HepG2 (cell line): ENCODE measurements around the gene RARA. TPM values are rescaled to one million over a fixed set of nuclear protein-coding genes. Genes with fewer than 3 reads are reported as not detected.

Experiments
- ATRX ChIP-seq: sonication (generic); formaldehyde crosslinking; IDR thresholded peaks from 2 replicates; pipeline ENCODE4 v1.4.0; 2020; ENCODE audit warnings: missing genetic modification reagents, borderline replicate concordance
- CCAR2 ChIP-seq: fragments of 200-400 bp; formaldehyde crosslinking; optimal IDR thresholded peaks from 2 replicates; pipeline ENCODE3; 2018; ENCODE audit warnings: low read depth, mild to moderate bottlenecking, low read length, moderate library complexity
- HMG20A ChIP-seq: IDR thresholded peaks from 2 replicates; pipeline ENCODE4 v1.6.1; 2016; ENCODE audit warnings: borderline replicate concordance
- HOXD1 ChIP-seq: sonication (generic); formaldehyde crosslinking; IDR thresholded peaks from 2 replicates; pipeline ENCODE4 v1.5.0; 2020; ENCODE audit warnings: missing genetic modification reagents
- KMT2A ChIP-seq: sonication (generic); formaldehyde crosslinking; IDR thresholded peaks from 2 replicates; pipeline ENCODE4 v1.4.0; 2020; ENCODE audit warnings: missing genetic modification reagents
- MAFK ChIP-seq, 2 experiments: IDR thresholded peaks in 1 of 2; conservative IDR thresholded peaks in 1 of 2; 2 replicates each; pipeline ENCODE4 v1.6.1; 2011; ENCODE audit warnings: improper control_type of control experiment in 2 of 2, low read length in 2 of 2
- MED13 ChIP-seq: sonication (generic); formaldehyde crosslinking; IDR thresholded peaks from 2 replicates; pipeline ENCODE4 v1.5.0; 2020; ENCODE audit warnings: missing genetic modification reagents
- NR3C1 ChIP-seq: sonication (generic); formaldehyde crosslinking; IDR thresholded peaks from 2 replicates; pipeline ENCODE4 v1.4.0; 2020; ENCODE audit warnings: missing genetic modification reagents
- PCBP2 ChIP-seq: fragments of 200-400 bp; formaldehyde crosslinking; optimal IDR thresholded peaks from 2 replicates; pipeline ENCODE3; 2018; ENCODE audit warnings: low read length, low read depth; ENCODE audit not compliant: poor library complexity, severe bottlenecking
- POGK ChIP-seq: sonication (generic); formaldehyde crosslinking; conservative IDR thresholded peaks from 2 replicates; pipeline ENCODE4 v1.8.0; 2022; ENCODE audit warnings: mild to moderate bottlenecking, moderate library complexity, missing genetic modification reagents
- RBAK ChIP-seq: sonication (generic); formaldehyde crosslinking; IDR thresholded peaks from 2 replicates; pipeline ENCODE4 v1.5.1; 2020; ENCODE audit warnings: mild to moderate bottlenecking, missing genetic modification reagents
- SMAD1 ChIP-seq: sonication (generic); formaldehyde crosslinking; IDR thresholded peaks from 2 replicates; pipeline ENCODE4 v1.4.0; 2020; ENCODE audit warnings: missing genetic modification reagents, low read depth, mild to moderate bottlenecking, borderline replicate concordance
- SNRNP70 ChIP-seq: fragments of 200-400 bp; formaldehyde crosslinking; IDR thresholded peaks from 2 replicates; pipeline ENCODE4 v1.6.1; 2017; ENCODE audit warnings: mild to moderate bottlenecking, low read depth, low read length, moderate library complexity
- SP4 ChIP-seq: sonication (generic); formaldehyde crosslinking; IDR thresholded peaks from 2 replicates; pipeline ENCODE4 v1.8.1; 2023; ENCODE audit warnings: mild to moderate bottlenecking, missing genetic modification reagents
- TARDBP ChIP-seq: sonication (generic); formaldehyde crosslinking; IDR thresholded peaks from 2 replicates; pipeline ENCODE4 v1.8.0; 2022; ENCODE audit warnings: mild to moderate bottlenecking, missing genetic modification reagents
- TRIM24 ChIP-seq: sonication (generic); formaldehyde crosslinking; IDR thresholded peaks from 2 replicates; pipeline ENCODE4 v1.8.0; 2022; ENCODE audit warnings: mild to moderate bottlenecking, missing genetic modification reagents
- ZFX ChIP-seq: sonication (generic); formaldehyde crosslinking; IDR thresholded peaks from 2 replicates; pipeline ENCODE4 v1.4.0; 2020; ENCODE audit warnings: mild to moderate bottlenecking, low read depth, missing genetic modification reagents, moderate library complexity
- ZNF232 ChIP-seq: sonication (generic); formaldehyde crosslinking; IDR thresholded peaks from 2 replicates; pipeline ENCODE4 v1.4.0; 2020; ENCODE audit warnings: missing genetic modification reagents, borderline replicate concordance
- ZNF296 ChIP-seq: sonication (generic); formaldehyde crosslinking; conservative IDR thresholded peaks from 2 replicates; pipeline ENCODE4 v1.5.0; 2020; ENCODE audit warnings: mild to moderate bottlenecking, missing genetic modification reagents
- ZNF331 ChIP-seq: sonication (generic); formaldehyde crosslinking; IDR thresholded peaks from 2 replicates; pipeline ENCODE4 v1.4.0; 2020; ENCODE audit warnings: missing genetic modification reagents
- ZNF432 ChIP-seq: sonication (generic); formaldehyde crosslinking; IDR thresholded peaks from 2 replicates; pipeline ENCODE4 v1.5.0; 2020; ENCODE audit warnings: missing genetic modification reagents, mild to moderate bottlenecking, borderline replicate concordance
- ZNF446 ChIP-seq: sonication (generic); formaldehyde crosslinking; IDR thresholded peaks from 2 replicates; pipeline ENCODE4 v1.5.0; 2020; ENCODE audit warnings: mild to moderate bottlenecking, missing genetic modification reagents
- ZNF503 ChIP-seq: sonication (generic); formaldehyde crosslinking; IDR thresholded peaks from 2 replicates; pipeline ENCODE4 v1.4.0; 2020; ENCODE audit warnings: missing genetic modification reagents
- ZNF704 ChIP-seq: sonication (generic); formaldehyde crosslinking; IDR thresholded peaks from 2 replicates; pipeline ENCODE4 v1.8.1; 2023; ENCODE audit warnings: mild to moderate bottlenecking, inconsistent platforms, moderate library complexity, missing genetic modification reagents, borderline replicate concordance
- polyA plus RNA-seq, 8 experiments: library from polyadenylated mRNA; depleted of rRNA in 3 of 8; stranded (reverse) in 7 of 8; unstranded in 1 of 8; fragments of >200 nt; fragmentation: Illumina TruSeq in 4 of 8; extraction: Trizol in 4 of 8; gene quantifications; 2 replicates each; pipeline versions ENCODE4 v1.2.1 to v1.2.3, GENCODE V29; 2011 to 2016; ENCODE audit warnings: low read depth in 4 of 8, missing spikeins in 1 of 8, mixed read lengths in 1 of 8; ENCODE audit not compliant: insufficient read depth in 1 of 8
- total RNA-seq, 5 experiments: library from RNA; depleted of rRNA; stranded (reverse); fragments of >200 nt; fragmentation: Illumina TruSeq; extraction: Trizol; gene quantifications; 2 replicates each; pipeline ENCODE4 v1.2.3, GENCODE V29; 2016; ENCODE audit warnings: low read depth in 1 of 5
- TF ChIP-seq, protein P1 (sequence below): sonication (generic); formaldehyde crosslinking; IDR thresholded peaks from 2 replicates; pipeline ENCODE4 v1.5.0; 2020; ENCODE audit warnings: mild to moderate bottlenecking, low read depth, missing genetic modification reagents, borderline replicate concordance

RARA gene
- total and polyA plus RNA-seq, 2 of the 13 experiments (the other 11 are each of a cell fraction or from before 2014, with no cell fraction given), result 6.4 to 8.6 TPM

DNA sequence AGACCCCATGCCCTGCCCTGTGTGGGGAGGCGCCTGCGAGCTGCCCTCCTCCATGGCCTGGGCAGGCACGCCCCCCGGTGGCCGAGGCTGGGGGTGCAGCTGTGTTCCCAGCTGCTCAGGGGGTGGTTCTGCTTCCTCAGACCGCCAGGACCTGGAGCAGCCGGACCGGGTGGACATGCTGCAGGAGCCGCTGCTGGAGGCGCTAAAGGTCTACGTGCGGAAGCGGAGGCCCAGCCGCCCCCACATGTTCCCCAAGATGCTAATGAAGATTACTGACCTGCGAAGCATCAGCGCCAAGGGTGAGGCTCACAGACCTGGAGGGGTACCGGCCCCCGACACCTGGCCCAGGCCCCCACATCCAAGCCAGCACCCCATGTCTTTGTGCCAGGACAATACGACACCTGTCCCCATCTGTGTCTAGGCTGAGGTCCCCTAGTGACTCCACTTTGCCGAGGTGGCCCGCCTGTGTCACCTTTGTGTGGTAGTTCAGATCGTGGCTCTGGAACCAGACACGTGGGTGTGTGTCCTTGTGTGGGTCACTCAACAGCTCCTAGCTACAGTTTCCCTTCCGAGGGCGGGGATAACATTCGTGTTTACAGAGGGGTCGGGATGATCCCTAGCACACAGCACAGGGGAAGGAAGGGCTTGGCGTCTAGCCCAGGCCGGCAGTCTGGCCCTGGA is 46.3 kb downstream of the RARA start (continued):
- TF ChIP-seq POGK (CRISPR knock-in tag), result 0 out of 2 replicates have a peak, but pooled peaks have one; percentile 41
- no peak for TF ChIP-seq ZNF432 (CRISPR knock-in tag)
- TF ChIP-seq, protein P1, sequence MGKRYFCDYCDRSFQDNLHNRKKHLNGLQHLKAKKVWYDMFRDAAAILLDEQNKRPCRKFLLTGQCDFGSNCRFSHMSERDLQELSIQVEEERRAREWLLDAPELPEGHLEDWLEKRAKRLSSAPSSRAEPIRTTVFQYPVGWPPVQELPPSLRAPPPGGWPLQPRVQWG (CRISPR knock-in tag), result no peak
- no peak for TF ChIP-seq SNRNP70
- TF ChIP-seq ATRX, result no peak
- TF ChIP-seq PCBP2, result no peak
- 0 out of 2 replicates have a peak, but pooled peaks have one; percentile 34 for TF ChIP-seq ZNF331 (CRISPR knock-in tag)
- no peak; the same call in 1 of the 2 replicates for TF ChIP-seq SP4 (CRISPR knock-in tag)
- no peak for TF ChIP-seq ZNF503
- no peak for TF ChIP-seq MED13 (CRISPR knock-in tag)
- TF ChIP-seq HMG20A (CRISPR knock-in tag), result no peak
- no peak for TF ChIP-seq TRIM24 (CRISPR knock-in tag)
- TF ChIP-seq KMT2A (CRISPR knock-in tag), result no peak
- TF ChIP-seq TARDBP (CRISPR knock-in tag), result no peak
- peak; percentile 28; the same call in 1 of the 2 replicates for TF ChIP-seq ZFX (CRISPR knock-in tag)
- no peak for TF ChIP-seq HOXD1 (CRISPR knock-in tag)
- TF ChIP-seq ZNF232, result no peak
- TF ChIP-seq CCAR2, result no peak
- TF ChIP-seq NR3C1 (CRISPR knock-in tag), result no peak
- no peak for TF ChIP-seq MAFK (conservative IDR thresholded peaks at IDR 0.05 in 1 of 2, IDR thresholded peaks at IDR 0.05 in 1 of 2; ENCODE audit: low read length in 2 of 2)
- TF ChIP-seq ZNF704 (CRISPR knock-in tag), result no peak
- TF ChIP-seq ZNF446, result no peak
- no peak; the same call in 1 of the 2 replicates for TF ChIP-seq SMAD1
- no peak for TF ChIP-seq RBAK (CRISPR knock-in tag)
- no peak for TF ChIP-seq ZNF296 (CRISPR knock-in tag)
